Fibroblast of skin of scalp (primary cell): ENCODE measurements around the gene LRRC42.

ENCODE experiments used
- DNase-seq: peaks from one replicate; pipeline ENCODE4 v3.0.0-alpha.2; 2013

LRRC42 gene

GRCh38 chr1:54007613-54008012 is 61.5 kb downstream of the LRRC42 start:
- DNase-seq = no peak

GRCh38 chr1:54008876-54009275 is 62.7 kb downstream of the LRRC42 start:
- DNase-seq = no peak

GRCh38 chr1:54009406-54009805 is 63.3 kb downstream of the LRRC42 start:
- DNase-seq = no peak

DNA sequence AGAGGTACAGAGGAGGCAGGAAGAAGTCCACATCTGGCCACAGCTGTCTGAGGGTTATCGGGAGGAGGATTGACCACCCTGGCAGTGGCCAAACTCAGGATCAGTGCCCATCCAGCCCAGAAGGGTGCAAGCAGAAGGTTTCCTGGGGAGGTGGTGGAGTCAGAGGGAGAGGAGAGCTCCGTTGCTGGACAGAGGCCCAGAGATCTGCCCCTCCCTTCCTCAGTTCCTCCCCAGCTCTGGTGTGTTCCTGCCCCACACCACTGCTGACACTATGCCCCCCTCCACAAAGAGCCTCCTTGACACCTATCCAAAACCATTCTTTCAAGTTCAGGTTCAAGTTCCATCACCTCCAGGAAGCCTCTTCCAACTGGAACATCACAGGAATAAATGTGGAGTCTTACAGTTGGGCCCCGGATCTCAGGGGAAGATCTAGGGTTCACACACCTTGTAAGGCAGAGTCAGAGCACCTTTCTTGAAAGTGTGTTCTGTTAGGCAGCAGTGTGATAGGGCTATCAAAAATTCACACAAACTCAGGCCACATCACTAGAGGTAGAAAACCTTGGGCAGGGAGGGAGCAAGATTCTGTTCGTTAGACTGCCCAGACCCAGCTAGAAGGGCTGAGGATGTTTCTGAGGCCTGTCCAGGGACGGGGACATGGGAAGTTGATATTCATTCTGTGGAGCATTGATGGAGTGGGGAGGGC is 64.4 kb downstream of the LRRC42 start:
- DNase-seq = no peak

- no peak for DNase-seq
Observed at GRCh38 chr1:54011316-54012007, 65.3 kb downstream of the LRRC42 start.

GRCh38 chr1:54012008-54012325 is 65.8 kb downstream of the LRRC42 start:
- DNase-seq = no peak

- DNase-seq = no peak
Observed at GRCh38 chr1:54012863-54013262, 66.7 kb downstream of the LRRC42 start.

GRCh38 chr1:54013393-54014008 is 67.4 kb downstream of the LRRC42 start:
- DNase-seq = no peak

- DNase-seq = no peak
Observed at GRCh38 chr1:54014009-54014629, 68.0 kb downstream of the LRRC42 start.

GRCh38 chr1:54016343-54017282 is 70.5 kb downstream of the LRRC42 start:
- DNase-seq = no peak
